ENCODE data around the gene TTLL5. TPM values are rescaled to one million over a fixed set of nuclear protein-coding genes. Genes with fewer than 3 reads are reported as not detected.
"Not testable (repeated sequence)": the region's sequence is repeated elsewhere in the genome, so short reads cannot be mapped to it uniquely, and the experiment has no call there.

The TTLL5 gene
- total RNA-seq, 4 donors from 2014 or later: 14.2 to 27.1 (median 21.2) TPM

- intact Hi-C loops (cut with DNase I): no loop called here
- WGBS, 2 donors: 93 to 98% methylated on average over 5 of the region's 5 CpGs
Measured at GRCh38 chr14:75840911-75841310, 179.9 kb downstream of the TTLL5 start.

DNA sequence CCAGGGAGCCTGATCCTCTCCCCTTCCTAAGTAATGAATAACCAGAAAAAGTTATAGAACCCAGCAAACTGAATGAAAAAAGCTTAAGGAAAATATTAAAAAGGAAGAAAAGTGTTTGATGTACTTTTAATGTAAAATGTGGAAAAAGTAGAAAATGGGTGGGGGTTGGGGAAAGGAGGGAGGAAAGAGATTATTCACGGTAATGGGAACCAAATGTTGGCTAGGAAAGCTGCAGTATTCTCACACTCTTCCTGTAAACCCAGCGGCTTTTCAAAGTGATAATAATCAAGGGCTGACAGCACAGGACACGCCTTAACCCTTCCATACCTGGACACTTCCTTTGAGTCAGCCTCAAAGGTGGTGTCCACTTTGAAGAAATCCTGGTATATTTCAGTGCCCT lies 181.5 kb downstream of the TTLL5 start:
- Histone ChIP-seq H3K9me3 (no peaks in the 10 kb centered on the region), H3K27me3 (no peaks in the 10 kb centered on the region), H3K4me1 (peaks cover 0 to 15% (median 0%) of the 10 kb centered on the region in 3 donors), H3K4me3 (no peak overlapping the region), H3K36me3 (peaks cover 0 to 15% (median 0%) of the 10 kb centered on the region in 3 donors), H3K27ac (no peak overlapping the region)
- intact Hi-C loops (cut with DNase I): no loop called here
- WGBS, 2 donors: 29 to 44% methylated on average over 3 of the region's 3 CpGs
- TF ChIP-seq CTCF (IDR thresholded peaks at IDR 0.05) (no peak), POLR2A (IDR thresholded peaks at IDR 0.05) (no peak)
- DNase-seq: no peak

More at GRCh38 chr14:75840911-75841310, 179.9 kb downstream of the TTLL5 start:
- peaks cover 0 to 18% (median 0%) of the 10 kb centered on the region in 3 donors for H3K36me3 ChIP-seq
- no peak for TF ChIP-seq CTCF (IDR thresholded peaks at IDR 0.05)
- no peak for TF ChIP-seq POLR2A (IDR thresholded peaks at IDR 0.05)
- peaks cover 0 to 15% (median 0%) of the 10 kb centered on the region in 3 donors for H3K4me1 ChIP-seq
- H3K27ac ChIP-seq: no peak overlapping the region
- no peak overlapping the region for H3K4me3 ChIP-seq
- DNase-seq: no peak
- H3K9me3 ChIP-seq: no peaks in the 10 kb centered on the region
- H3K27me3 ChIP-seq: no peaks in the 10 kb centered on the region

GRCh38 chr14:75844486-75844885 lies 183.4 kb downstream of the TTLL5 start:
- Histone ChIP-seq H3K4me3 (no peak overlapping the region), H3K27me3 (no peaks in the 10 kb centered on the region), H3K4me1 (peaks cover 0 to 15% (median 0%) of the 10 kb centered on the region in 3 donors), H3K9me3 (no peaks in the 10 kb centered on the region), H3K36me3 (peaks cover 0 to 10% (median 0%) of the 10 kb centered on the region in 3 donors), H3K27ac (no peak overlapping the region)
- DNase-seq: no peak
- no peak for TF ChIP-seq CTCF (IDR thresholded peaks at IDR 0.05)
- TF ChIP-seq POLR2A (IDR thresholded peaks at IDR 0.05): no peak
- intact Hi-C loops (cut with DNase I): no loop called here

- intact Hi-C loops (cut with DNase I): no loop called here
- Histone ChIP-seq H3K36me3 (peaks cover 0 to 8% (median 0%) of the 10 kb centered on the region in 3 donors), H3K27me3 (no peaks in the 10 kb centered on the region), H3K4me3 (no peak overlapping the region), H3K4me1 (peaks cover 0 to 15% (median 0%) of the 10 kb centered on the region in 3 donors), H3K9me3 (no peaks in the 10 kb centered on the region), H3K27ac (no peak overlapping the region)
- WGBS, 2 donors: 77 to 81% methylated on average over 4 of the region's 4 CpGs
- no peak for DNase-seq
- TF ChIP-seq POLR2A (IDR thresholded peaks at IDR 0.05) (no peak), CTCF (IDR thresholded peaks at IDR 0.05) (no peak)
Measured at GRCh38 chr14:75845136-75845804, 184.2 kb downstream of the TTLL5 start.

GRCh38 chr14:75846694-75847093 lies 185.6 kb downstream of the TTLL5 start:
- H3K4me3 ChIP-seq; H3K9me3 ChIP-seq; H3K27ac ChIP-seq; intact Hi-C loops (cut with DNase I); H3K36me3 ChIP-seq; DNase-seq; H3K27me3 ChIP-seq: not testable (repeated sequence)
- 75 to 83% methylated on average over 5 of the region's 5 CpGs for WGBS, 2 donors
- H3K4me1 ChIP-seq: peaks cover 0 to 15% (median 0%) of the 10 kb centered on the region in 3 donors
